H9 (cell line): ENCODE measurements around the gene CD209. TPM values are rescaled to one million over a fixed set of nuclear protein-coding genes. Genes with fewer than 3 reads are reported as not detected.

Experiments
- DNase-seq: peaks from one replicate; pipeline ENCODE4 v3.0.0-alpha.2; 2017
- H2AFZ ChIP-seq: one replicate; pipeline ENCODE4 v1.6.1; 2013; ENCODE audit warnings: mild to moderate bottlenecking, low read length, control low read depth, moderate library complexity
- H2AK5ac ChIP-seq: 2 replicates; pipeline ENCODE4 v1.6.1; 2013; ENCODE audit warnings: low read length, control low read depth, mixed read lengths; ENCODE audit not compliant: insufficient read length
- H2BK120ac ChIP-seq: one replicate; pipeline ENCODE4 v1.6.1; 2013; ENCODE audit warnings: low read depth, mild to moderate bottlenecking, low read length, control low read depth, inconsistent platforms; ENCODE audit not compliant: poor library complexity, severe bottlenecking
- H2BK12ac ChIP-seq: 2 replicates; pipeline ENCODE4 v1.6.1; 2013; ENCODE audit warnings: low read length, control low read depth, mixed read lengths, low read depth; ENCODE audit not compliant: insufficient read length
- H2BK15ac ChIP-seq: 2 replicates; pipeline ENCODE4 v1.6.1; 2013; ENCODE audit warnings: low read depth, low read length, control low read depth
- H2BK20ac ChIP-seq: one replicate; pipeline ENCODE4 v1.6.1; 2013; ENCODE audit warnings: low read depth, mild to moderate bottlenecking, low read length, control low read depth, inconsistent platforms; ENCODE audit not compliant: poor library complexity, severe bottlenecking
- H2BK5ac ChIP-seq: 2 replicates; pipeline ENCODE4 v1.6.1; 2013; ENCODE audit warnings: low read length, control low read depth, mixed read lengths; ENCODE audit not compliant: insufficient read length
- H3K14ac ChIP-seq: 2 replicates; pipeline ENCODE4 v1.6.1; 2013; ENCODE audit warnings: low read length, control low read depth; ENCODE audit not compliant: insufficient read depth
- H3K18ac ChIP-seq: 2 replicates; pipeline ENCODE4 v1.6.1; 2013; ENCODE audit warnings: low read depth, mild to moderate bottlenecking, mixed read lengths, low read length, control low read depth; ENCODE audit not compliant: insufficient read length
- H3K23ac ChIP-seq: 2 replicates; pipeline ENCODE4 v1.6.1; 2013; ENCODE audit warnings: low read length, control low read depth, mixed read lengths, low read depth; ENCODE audit not compliant: insufficient read length
- H3K23me2 ChIP-seq: 2 replicates; pipeline ENCODE4 v1.6.1; 2013; ENCODE audit warnings: low read depth, mild to moderate bottlenecking, mixed read lengths, low read length, control low read depth; ENCODE audit not compliant: insufficient read length, poor library complexity, severe bottlenecking
- H3K27ac ChIP-seq: 2 replicates; pipeline ENCODE4 v1.5.1; 2013; ENCODE audit warnings: low read length, control low read depth, mixed read lengths, low read depth; ENCODE audit not compliant: insufficient read length
- H3K27me3 ChIP-seq: 2 replicates; pipeline ENCODE4 v1.6.1; 2013; ENCODE audit warnings: low read length, control low read depth, inconsistent platforms; ENCODE audit not compliant: insufficient read depth
- H3K4ac ChIP-seq: 2 replicates; pipeline ENCODE4 v1.6.1; 2013; ENCODE audit warnings: low read depth, mild to moderate bottlenecking, control low read depth, inconsistent platforms, low read length, moderate library complexity
- H3K4me1 ChIP-seq: 2 replicates; pipeline ENCODE4 v1.6.1; 2013; ENCODE audit warnings: low read length, control low read depth, inconsistent platforms; ENCODE audit not compliant: insufficient read depth
- H3K4me2 ChIP-seq: 2 replicates; pipeline ENCODE4 v1.6.1; 2013; ENCODE audit warnings: low read length, control low read depth, mixed read lengths; ENCODE audit not compliant: insufficient read length, insufficient read depth
- H3K56ac ChIP-seq: 2 replicates; pipeline ENCODE4 v1.6.1; 2013; ENCODE audit warnings: low read depth, mild to moderate bottlenecking, mixed read lengths, low read length, control low read depth; ENCODE audit not compliant: insufficient read length
- H3K79me1 ChIP-seq: 2 replicates; pipeline ENCODE4 v1.6.1; 2013; ENCODE audit warnings: low read depth, mild to moderate bottlenecking, moderate library complexity, low read length, control low read depth, inconsistent platforms; ENCODE audit not compliant: insufficient read depth, poor library complexity, severe bottlenecking
- H3K79me2 ChIP-seq: 2 replicates; pipeline ENCODE4 v1.6.1; 2013; ENCODE audit warnings: low read length, control low read depth, inconsistent platforms; ENCODE audit not compliant: insufficient read depth
- H3K9ac ChIP-seq: 2 replicates; pipeline ENCODE4 v1.6.1; 2013; ENCODE audit warnings: low read length, control low read depth, mixed read lengths; ENCODE audit not compliant: insufficient read length; ENCODE audit errors: extremely low read depth
- H3K9me3 ChIP-seq: one replicate; pipeline ENCODE4 v1.6.1; 2013; ENCODE audit warnings: low read depth, low read length, inconsistent platforms; ENCODE audit not compliant: control insufficient read depth
- H3T11ph ChIP-seq: one replicate; pipeline ENCODE4 v1.6.1; 2013; ENCODE audit warnings: mild to moderate bottlenecking, low read length, control low read depth, inconsistent platforms
- H4K20me1 ChIP-seq: one replicate; pipeline ENCODE4 v1.6.1; 2013; ENCODE audit not compliant: control insufficient read depth, insufficient read length, insufficient read depth
- H4K5ac ChIP-seq: 2 replicates; pipeline ENCODE4 v1.6.1; 2013; ENCODE audit warnings: low read depth, mild to moderate bottlenecking, mixed read lengths, low read length, control low read depth; ENCODE audit not compliant: insufficient read length
- H4K8ac ChIP-seq: replicated peaks from 2 replicates; pipeline ENCODE4 v1.6.1; 2013; ENCODE audit warnings: low read length, control low read depth, mixed read lengths, low read depth; ENCODE audit not compliant: insufficient read length
- H4K91ac ChIP-seq: 2 replicates; pipeline ENCODE4 v1.6.1; 2013; ENCODE audit warnings: low read depth, mild to moderate bottlenecking, moderate library complexity, mixed read lengths, low read length, control low read depth; ENCODE audit not compliant: insufficient read length
- H3K27ac Mint-ChIP-seq, 3 experiments: 2 replicates in 2 of 3; 3 replicates in 1 of 3; pipeline ENCODE4 v1.8.0; 2020 to 2021; ENCODE audit warnings: mixed read lengths in 3 of 3, mild to moderate bottlenecking in 1 of 3, moderate library complexity in 1 of 3
- H3K27me3 Mint-ChIP-seq: 2 replicates; pipeline ENCODE4 v1.8.0; 2021; ENCODE audit warnings: low read depth, mild to moderate bottlenecking, moderate library complexity, mixed read lengths
- H3K36me3 Mint-ChIP-seq, 3 experiments: 2 replicates in 2 of 3; 3 replicates in 1 of 3; pipeline ENCODE4 v1.8.0; 2020 to 2021; ENCODE audit warnings: low read depth in 3 of 3, mixed read lengths in 3 of 3; ENCODE audit not compliant: insufficient read depth in 1 of 3
- H3K4me1 Mint-ChIP-seq, 2 experiments: 2 replicates each; pipeline ENCODE4 v1.8.0; 2020; ENCODE audit warnings: mixed read lengths in 2 of 2
- H3K4me3 Mint-ChIP-seq, 2 experiments: 2 replicates in 1 of 2; 3 replicates in 1 of 2; pipeline ENCODE4 v1.8.0; 2020 to 2021; ENCODE audit warnings: mild to moderate bottlenecking in 2 of 2, mixed read lengths in 2 of 2, moderate library complexity in 1 of 2
- H3K9me3 Mint-ChIP-seq, 2 experiments: 2 replicates in 1 of 2; 3 replicates in 1 of 2; pipeline ENCODE4 v1.8.0; 2020; ENCODE audit warnings: mild to moderate bottlenecking in 2 of 2, mixed read lengths in 2 of 2, moderate library complexity in 1 of 2
- CTCF ChIP-seq: fragments of 200-600 bp; sonication (generic); conservative IDR thresholded peaks from 3 replicates; pipeline ENCODE4 v1.8.0; 2021; ENCODE audit warnings: antibody characterized with exemption, mild to moderate bottlenecking
- WGBS: extraction: QIAGEN DNeasy Blood & Tissue Kit; methylation state at CpG from one replicate; pipeline ENCODE4 v1.1.7; 2013; ENCODE audit warnings: missing lambda C conversion rate, low lambda C conversion rate, mixed read lengths; ENCODE audit not compliant: insufficient read length; ENCODE audit errors: extremely low coverage; 5-methylcytosine and 5-hydroxymethylcytosine counted together
- total RNA-seq: library from RNA; stranded (reverse); gene quantifications from 2 replicates; pipeline ENCODE4 v1.2.1, GENCODE V29; 2021

The CD209 gene
- total RNA-seq, 1 experiment from 2014 or later = not detected

GRCh38 chr19:7732045-7732444 lies 15.3 kb downstream of the CD209 start, which contains the start of gene CLEC4G:
CLEC4G (minus strand) TSS chr19:7732110; CDS start chr19:7732102, 8 bp downstream.
- peaks cover 18% of the 10 kb centered on the region; the same call in 1 of the 2 replicates for H3K27me3 ChIP-seq
- no peak within 1 kb of the TSS for H2AK5ac ChIP-seq
- no peak within 1 kb of the TSS for H3K27ac ChIP-seq
- peaks cover 7% of the 10 kb centered on the region for H3K23me2 ChIP-seq
- TF ChIP-seq CTCF = no peak
- no peaks in the 10 kb centered on the region for H3K79me2 ChIP-seq
- H2BK5ac ChIP-seq = no peak within 1 kb of the TSS
- H4K20me1 ChIP-seq = no peaks in the 10 kb centered on the region
- H3K9ac ChIP-seq = no peak within 1 kb of the TSS
- no peaks in the 10 kb centered on the region for H3K9me3 ChIP-seq
- no peak within 1 kb of the TSS for H2BK20ac ChIP-seq
- H2BK15ac ChIP-seq = no peak within 1 kb of the TSS
- no peaks in the 10 kb centered on the region for H3K36me3 Mint-ChIP-seq
- no peak within 1 kb of the TSS for H2BK12ac ChIP-seq
- no peak within 1 kb of the TSS for H3K14ac ChIP-seq
- no peak within 1 kb of the TSS for H4K5ac ChIP-seq
- peaks cover 0 to 3% of the 10 kb centered on the region in 2 experiments; a peak in 2 of 5 replicates for H3K9me3 Mint-ChIP-seq
- no peak within 1 kb of the TSS for H2AFZ ChIP-seq
- no peak within 1 kb of the TSS for H3K4me2 ChIP-seq
- peak within 1 kb of the TSS in 1 of 2 experiments; percentile 61; a peak in 2 of 5 replicates for H3K4me3 Mint-ChIP-seq
- no peak for DNase-seq
- H3K56ac ChIP-seq = no peak within 1 kb of the TSS
- H4K91ac ChIP-seq = no peak within 1 kb of the TSS
- no peak within 1 kb of the TSS for H3K23ac ChIP-seq
- WGBS = no CpG with 5 or more reads among the region's 9 CpGs
- no peak within 1 kb of the TSS for H3K27ac Mint-ChIP-seq
- H3K4ac ChIP-seq = no peak within 1 kb of the TSS
- H3T11ph ChIP-seq = no peak within 1 kb of the TSS
- H2BK120ac ChIP-seq = no peak within 1 kb of the TSS
- H3K4me1 ChIP-seq = no peaks in the 10 kb centered on the region
- H3K79me1 ChIP-seq = no peaks in the 10 kb centered on the region
- H3K27me3 Mint-ChIP-seq = peaks cover 94% of the 10 kb centered on the region
- H3K4me1 Mint-ChIP-seq = peaks cover 6 to 21% of the 10 kb centered on the region in 2 experiments
- H3K18ac ChIP-seq = no peak within 1 kb of the TSS
- no peak within 1 kb of the TSS for H4K8ac ChIP-seq
